RPMI7951 (cell line): ENCODE results near the gene TMPRSS11E. TPM values are rescaled to one million over a fixed set of nuclear protein-coding genes. Genes with fewer than 3 reads are reported as not detected.
"Not testable (repeated sequence)": the region's sequence is repeated elsewhere in the genome, so short reads cannot be mapped to it uniquely, and the experiment has no call there.

Experiments used
- DNase-seq: peaks from one replicate; pipeline ENCODE4 v3.0.0-alpha.2; 2012; ENCODE audit warnings: low read depth
- total RNA-seq: library from RNA; depleted of rRNA; stranded (reverse); fragments of >200 nt; shearing (Covaris generic); gene quantifications from 2 replicates; pipeline ENCODE4 v1.2.3, GENCODE V29; 2014; rRNA removed

TMPRSS11E gene
- not detected in 2 replicates for total RNA-seq

- no peak for DNase-seq
These were observed at the start of gene TMPRSS11E for GRCh38 chr4:68447201-68447600. Gene TMPRSS11E, plus strand, starts transcription at chr4:68447463. Its CDS starts 50 bp downstream, at chr4:68447513.

- DNase-seq, result no peak
These were observed 48.0 kb upstream of the TMPRSS11E start for GRCh38 chr4:68399306-68399705.

- no peak for DNase-seq
These were observed 46.0 kb upstream of the TMPRSS11E start for GRCh38 chr4:68401231-68401630.

- no peak for DNase-seq
These were observed 43.1 kb upstream of the TMPRSS11E start for GRCh38 chr4:68404153-68404552.

GRCh38 chr4:68405718-68406478, 41.4 kb upstream of the TMPRSS11E start:
- DNase-seq, result not testable (repeated sequence)

GRCh38 chr4:68406479-68406859, 40.8 kb upstream of the TMPRSS11E start:
- no peak for DNase-seq

- DNase-seq, result not testable (repeated sequence)
These were observed 40.0 kb upstream of the TMPRSS11E start for GRCh38 chr4:68407015-68407867.

GRCh38 chr4:68407868-68408190, 39.4 kb upstream of the TMPRSS11E start:
- no peak for DNase-seq

- no peak for DNase-seq
These were observed 37.1 kb upstream of the TMPRSS11E start for GRCh38 chr4:68410149-68410548.

- DNase-seq, result no peak
These were observed 36.6 kb upstream of the TMPRSS11E start for GRCh38 chr4:68410643-68411042.

- not testable (repeated sequence) for DNase-seq
These were observed 35.2 kb upstream of the TMPRSS11E start for GRCh38 chr4:68412031-68412430.

- no peak for DNase-seq
These were observed 30.7 kb upstream of the TMPRSS11E start for GRCh38 chr4:68416591-68416990.

- no peak for DNase-seq
These were observed 20.7 kb upstream of the TMPRSS11E start for GRCh38 chr4:68426516-68426915.

- no peak for DNase-seq
These were observed 16.9 kb upstream of the TMPRSS11E start for GRCh38 chr4:68430337-68430736.

- DNase-seq, result no peak
These were observed 14.9 kb upstream of the TMPRSS11E start for GRCh38 chr4:68432320-68432719.

- DNase-seq, result no peak
These were observed 13.7 kb upstream of the TMPRSS11E start for GRCh38 chr4:68433582-68433981.

GRCh38 chr4:68434277-68434676, 13.0 kb upstream of the TMPRSS11E start:
- DNase-seq, result no peak

- DNase-seq, result no peak
These were observed 12.4 kb upstream of the TMPRSS11E start for GRCh38 chr4:68434836-68435235.

- no peak for DNase-seq
These were observed 2.2 kb upstream of the TMPRSS11E start for GRCh38 chr4:68445111-68445510.

- no peak for DNase-seq
These were observed 4.3 kb downstream of the TMPRSS11E start for GRCh38 chr4:68451246-68452211.

GRCh38 chr4:68460085-68460484, 12.8 kb downstream of the TMPRSS11E start:
- DNase-seq, result no peak

GRCh38 chr4:68461790-68462189, 14.5 kb downstream of the TMPRSS11E start:
- DNase-seq, result no peak
